Stimulated activated CD8-positive, alpha-beta memory T cell treated with anti-CD3 and anti-CD28 coated beads, Interleukin-4, amount 100 ng/mL, for 48 hours (primary cell): ENCODE measurements around the gene CARD11.
"Not testable (repeated sequence)": the region's sequence is repeated elsewhere in the genome, so short reads cannot be mapped to it uniquely, and the experiment has no call there.

ENCODE experiments used
- DNase-seq: peaks from one replicate; pipeline ENCODE4 v3.0.0-alpha.2; 2020

Gene CARD11

DNA sequence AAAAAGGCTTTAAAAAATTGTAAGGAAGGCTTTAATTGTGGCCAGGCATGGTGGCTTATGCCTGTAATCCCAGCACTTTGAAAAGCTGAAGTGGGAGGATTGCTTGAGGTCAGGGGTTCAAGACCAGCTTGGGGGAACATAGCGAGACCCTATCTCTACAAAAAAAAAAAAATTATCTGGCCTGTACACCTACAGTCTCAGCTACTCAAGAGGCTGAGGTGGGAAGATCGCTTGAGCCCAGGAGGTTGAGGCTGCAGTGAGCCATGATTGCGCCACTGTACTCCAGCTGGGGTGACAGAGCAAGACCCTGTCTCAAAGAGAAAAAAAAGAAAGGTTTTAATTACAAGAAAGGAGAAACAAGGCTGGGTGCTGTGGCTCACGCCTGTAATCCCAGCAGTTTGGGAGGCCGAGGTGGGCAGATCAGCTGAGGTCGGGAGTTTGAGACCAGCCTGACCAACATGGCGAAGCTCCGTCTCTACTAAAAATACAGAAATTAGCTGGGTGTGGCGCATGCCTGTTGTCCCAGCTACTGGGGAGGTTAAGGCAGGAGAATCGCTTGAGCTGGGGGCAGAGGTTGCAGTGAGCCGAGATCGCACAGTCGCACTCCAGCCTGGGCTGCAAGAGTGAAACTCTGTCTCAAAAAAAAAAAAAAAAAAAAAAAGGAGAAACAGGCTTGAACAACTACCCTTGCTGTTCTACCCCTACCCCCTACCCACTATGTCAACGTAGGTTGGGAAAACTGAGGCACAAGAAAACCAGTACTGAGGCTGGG is 83.7 kb downstream of the CARD11 start:
- DNase-seq = no peak

DNA sequence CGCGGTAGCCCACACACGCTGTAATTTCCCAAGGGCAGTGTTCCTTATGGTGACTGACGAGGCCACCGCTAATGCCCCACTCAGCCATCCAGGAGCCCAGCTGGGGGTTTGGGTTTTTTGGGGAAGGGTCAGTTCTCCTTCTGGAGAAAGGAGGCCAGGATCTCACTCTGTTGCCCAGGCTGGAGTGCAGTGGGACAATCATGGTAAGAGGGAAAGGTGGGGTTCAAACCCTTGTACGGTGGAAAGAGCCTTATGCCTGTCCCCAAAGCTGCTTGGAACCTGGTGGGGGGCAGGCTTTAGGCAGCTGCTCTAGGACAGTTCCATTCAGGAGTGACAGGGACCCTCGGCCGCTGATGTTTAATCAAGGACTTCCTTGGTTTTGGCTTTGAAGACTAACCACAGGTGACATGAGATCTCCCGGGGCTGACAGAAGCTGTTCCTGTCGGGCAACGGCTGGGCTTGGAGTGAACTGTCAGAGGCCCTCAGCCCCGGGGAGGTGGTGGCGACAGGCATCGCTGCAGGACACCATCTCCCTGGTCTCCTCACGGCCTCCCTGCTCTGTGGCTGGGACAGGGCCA is 84.5 kb downstream of the CARD11 start:
- peak; percentile 31 for DNase-seq

DNA sequence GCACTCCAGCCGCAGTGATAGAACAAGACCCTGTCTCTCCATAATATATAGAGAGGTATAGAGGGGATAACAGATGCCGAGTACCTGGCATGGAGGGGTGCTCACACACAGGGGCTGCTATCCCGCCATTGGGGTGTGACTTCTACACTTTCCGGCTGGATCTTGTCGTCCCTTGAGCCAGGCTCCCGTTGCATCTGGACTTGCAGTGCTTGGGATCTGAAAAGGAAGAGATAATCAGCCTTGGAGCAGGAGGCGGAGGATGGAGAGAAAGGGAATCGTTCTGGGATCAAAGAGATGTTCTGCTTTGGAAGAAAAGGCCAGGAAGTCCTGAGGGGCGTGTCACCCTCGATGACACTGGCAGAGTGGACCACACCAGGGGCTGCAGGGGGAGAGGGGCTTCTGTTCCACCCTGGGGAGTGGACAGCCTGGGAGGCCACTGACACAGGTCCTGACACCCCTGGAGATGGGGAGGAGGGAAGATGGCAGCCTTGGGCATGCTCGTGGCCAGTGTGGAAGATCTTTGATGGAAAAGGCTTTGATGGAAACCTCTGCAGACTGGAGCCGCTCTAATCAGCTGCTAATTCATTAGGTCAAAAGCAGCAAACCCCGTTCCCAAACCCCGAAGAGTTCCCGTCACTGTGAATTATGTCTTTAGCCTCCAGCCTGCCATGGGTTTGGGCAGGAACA is 85.1 kb downstream of the CARD11 start:
- peak; percentile 23 for DNase-seq

DNA sequence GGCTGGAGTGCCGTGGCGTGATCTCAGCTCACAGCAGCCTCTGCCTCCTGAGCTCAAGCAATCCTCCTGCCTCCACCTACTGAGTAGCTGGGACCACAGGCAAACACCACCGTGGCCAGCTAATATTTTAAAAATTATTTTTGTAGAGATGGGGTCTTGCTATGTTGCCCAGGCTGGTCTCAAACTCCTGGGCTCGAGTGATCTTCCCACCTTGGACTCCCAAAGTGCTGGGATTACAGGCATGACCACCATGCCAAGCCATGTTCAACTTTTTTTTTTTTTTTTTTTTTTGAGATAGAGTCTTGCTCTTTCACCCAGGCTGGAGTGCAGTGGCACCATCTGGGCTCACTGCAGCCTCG is 86.3 kb downstream of the CARD11 start:
- DNase-seq = not testable (repeated sequence)

DNA sequence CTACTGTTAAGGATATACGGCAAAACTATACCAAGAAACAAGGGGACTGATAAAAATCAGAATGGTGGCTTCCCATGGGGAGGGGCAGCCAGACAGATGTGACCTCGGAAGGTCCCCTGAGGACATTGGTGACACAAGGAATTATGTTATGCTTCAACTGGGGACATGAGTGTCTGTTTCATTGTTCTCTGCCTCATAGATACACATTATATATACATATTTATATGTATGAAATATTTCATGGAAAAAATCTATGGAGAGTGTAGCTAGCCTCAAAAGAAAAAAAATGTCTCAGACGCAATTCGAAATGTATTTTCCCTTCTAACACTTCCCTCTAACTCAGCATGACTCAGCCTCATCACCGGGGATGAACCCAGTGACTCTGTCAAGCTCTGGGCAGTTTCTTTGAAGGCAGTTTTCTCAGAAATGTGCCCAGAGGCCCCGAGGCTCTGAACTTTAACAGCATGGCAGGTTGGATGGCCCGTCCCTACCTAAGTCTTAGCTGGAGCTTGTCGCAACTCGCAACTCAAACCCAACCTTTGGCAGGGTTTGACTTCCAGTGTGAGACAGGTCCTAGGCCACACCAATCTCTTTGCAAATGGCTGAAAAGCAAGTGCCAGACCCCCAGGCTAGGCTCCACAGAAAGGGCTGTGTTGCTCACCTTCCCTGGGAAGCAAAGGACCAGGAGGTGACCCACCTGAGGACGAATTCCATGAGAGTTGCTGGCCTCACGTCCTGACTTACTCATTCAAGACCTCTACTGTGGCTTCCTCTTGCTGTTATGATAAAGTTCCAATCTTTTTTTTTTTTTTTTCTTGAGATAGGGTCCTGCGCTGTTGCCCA is 86.9 kb downstream of the CARD11 start:
- DNase-seq = peak; percentile 69

DNA sequence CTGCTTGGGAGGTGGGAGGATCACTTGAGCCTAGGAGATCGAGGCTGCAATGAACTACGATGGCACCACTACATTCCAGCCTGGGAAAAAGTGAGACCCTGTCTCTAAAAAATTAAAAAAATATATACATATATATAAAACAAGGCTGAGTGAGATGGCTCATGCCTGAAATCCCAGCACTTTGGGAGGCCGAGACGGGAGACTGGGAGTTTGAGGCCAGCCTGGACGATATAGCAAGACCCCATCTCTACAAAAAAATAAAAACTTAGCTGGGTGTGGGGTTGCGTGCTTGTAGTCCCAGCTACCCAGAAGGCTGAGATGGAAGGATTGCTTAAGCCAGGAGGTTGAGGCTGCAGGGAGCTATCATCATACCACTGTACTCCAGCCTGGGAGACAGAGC is 87.6 kb downstream of the CARD11 start:
- DNase-seq = no peak

DNA sequence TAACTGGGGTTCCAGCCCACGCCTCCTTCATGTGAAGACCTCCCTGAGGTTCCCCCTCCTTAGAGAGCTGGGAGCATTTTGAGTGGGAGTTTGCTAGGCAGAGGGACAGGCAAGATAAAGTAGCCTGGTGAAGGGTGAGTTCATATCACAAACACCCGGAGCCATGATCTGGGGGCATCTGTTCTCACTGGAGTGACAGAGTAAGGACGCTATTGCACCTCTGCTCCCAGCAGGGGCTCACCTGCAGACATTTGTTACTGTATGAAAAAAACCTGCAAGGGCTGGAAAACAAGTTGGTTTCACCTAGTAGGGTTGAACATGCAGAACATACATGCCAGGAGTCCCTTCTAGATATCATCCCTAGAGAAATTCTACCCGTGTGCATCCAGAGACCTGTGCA is 88.4 kb downstream of the CARD11 start:
- DNase-seq = no peak

DNA sequence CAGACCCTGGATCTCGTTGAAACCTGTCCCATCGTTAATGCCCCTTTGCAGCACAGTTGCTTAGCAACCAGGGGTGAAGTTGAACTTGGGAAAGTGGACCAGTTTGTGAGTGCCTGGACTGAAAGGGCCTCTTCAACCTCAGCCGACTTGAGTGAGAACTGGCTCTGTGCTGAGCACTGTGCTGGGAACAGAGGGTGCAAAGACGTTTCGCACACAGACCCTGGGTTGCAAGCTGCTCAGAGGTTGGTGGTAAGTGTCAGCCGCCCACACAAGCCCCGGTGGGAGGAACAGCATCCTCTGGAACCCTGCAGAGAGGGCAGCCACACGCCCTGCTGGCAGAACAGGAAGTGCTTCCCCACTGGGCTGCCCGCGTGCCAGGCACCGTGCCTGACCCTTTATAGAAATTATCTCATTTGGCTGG is 89.2 kb downstream of the CARD11 start:
- peak; percentile 67 for DNase-seq

DNA sequence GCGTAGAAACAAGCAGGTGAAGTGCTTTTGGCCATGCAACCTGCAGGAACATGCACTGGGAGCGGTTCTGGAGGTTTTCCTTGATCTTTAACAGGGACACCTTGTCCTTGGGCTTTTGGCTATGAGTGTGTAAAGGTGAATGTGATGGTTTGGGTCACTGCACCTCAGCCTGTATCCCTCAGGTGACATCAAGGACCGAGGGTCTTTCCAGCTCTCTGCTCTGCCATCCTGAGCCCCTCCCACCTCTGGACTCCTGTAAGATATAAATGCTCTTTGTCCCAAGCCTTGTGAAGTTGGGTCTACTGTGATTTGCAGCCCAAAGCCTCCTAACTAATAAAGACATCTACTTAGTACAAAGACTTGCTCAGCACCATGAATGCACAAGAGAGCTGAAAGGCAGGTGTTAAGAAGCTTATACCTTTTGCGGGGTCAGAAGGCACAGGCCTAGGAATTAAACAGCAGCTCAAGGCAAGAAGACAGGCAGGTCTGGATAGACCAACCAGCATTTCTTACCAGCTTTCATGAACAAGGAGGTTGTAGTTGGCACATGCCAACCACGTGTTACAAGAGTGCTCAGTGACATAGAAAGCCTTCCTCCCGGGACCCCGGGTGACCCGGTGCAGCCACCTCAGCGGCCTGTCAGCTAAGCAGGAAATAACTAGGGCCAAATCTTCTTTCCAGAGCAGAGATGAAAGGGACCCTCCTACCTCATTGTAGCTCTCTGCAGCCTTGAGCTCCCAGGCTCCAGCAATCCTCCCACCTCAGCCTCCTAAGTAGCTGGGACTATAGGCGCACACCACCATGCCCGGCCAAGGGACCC is 89.9 kb downstream of the CARD11 start:
- no peak for DNase-seq

DNA sequence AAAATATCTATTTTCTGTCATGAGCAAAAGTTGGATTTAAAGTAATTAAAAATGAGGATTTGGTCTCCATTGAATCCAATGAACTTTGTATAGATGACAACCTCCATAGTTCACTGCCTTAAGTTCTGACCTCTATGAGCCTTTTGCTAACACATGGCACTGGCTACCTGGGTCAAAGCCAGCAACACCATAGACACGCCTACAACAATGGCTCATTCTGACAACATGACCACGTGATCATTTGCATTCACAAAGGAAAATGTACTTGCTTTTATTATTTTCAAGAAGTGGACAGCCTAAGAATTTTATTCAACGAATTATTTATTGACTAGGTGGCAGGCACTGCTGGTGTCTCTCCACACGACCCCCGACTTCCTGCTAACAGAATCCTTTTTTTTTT is 90.6 kb downstream of the CARD11 start:
- no peak for DNase-seq

DNA sequence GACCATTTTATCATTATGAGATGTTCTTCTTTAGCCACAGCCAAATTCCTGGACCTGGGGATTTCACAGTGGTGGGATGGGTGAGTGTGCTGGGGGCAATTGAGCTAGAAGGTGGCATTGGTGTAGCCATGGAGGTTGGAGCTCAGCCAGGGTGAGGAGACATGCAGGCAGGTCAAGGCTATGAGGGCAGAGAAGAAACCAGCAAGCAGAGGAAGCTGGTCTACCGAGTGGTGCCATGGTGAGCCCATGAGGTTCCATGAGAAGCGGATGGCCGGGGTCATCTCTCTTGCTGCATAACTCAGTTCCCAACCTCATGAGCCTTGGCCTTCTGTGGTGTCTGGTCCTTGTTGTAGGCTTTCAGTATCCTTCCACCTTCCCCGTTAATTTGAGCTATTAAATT is 91.4 kb downstream of the CARD11 start:
- no peak for DNase-seq

DNA sequence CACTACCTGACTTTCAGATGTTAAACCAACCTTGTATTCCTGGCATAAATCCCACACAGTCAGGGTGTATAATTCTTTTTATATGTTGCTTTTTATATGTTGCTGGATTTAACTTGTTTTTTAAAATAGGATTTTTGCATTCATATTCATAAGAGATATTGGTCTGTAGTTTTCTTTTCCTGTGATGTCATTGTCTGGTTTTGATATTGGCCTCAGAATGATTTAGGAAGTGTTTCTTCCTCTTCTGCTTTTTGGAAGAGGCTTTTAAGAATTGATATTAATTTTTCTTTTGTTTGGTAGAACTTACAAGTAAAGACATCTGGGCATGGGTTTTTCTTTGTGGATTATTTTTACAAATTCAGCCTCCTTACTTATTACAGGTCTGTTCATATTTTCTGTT is 93.1 kb downstream of the CARD11 start:
- DNase-seq = no peak

DNA sequence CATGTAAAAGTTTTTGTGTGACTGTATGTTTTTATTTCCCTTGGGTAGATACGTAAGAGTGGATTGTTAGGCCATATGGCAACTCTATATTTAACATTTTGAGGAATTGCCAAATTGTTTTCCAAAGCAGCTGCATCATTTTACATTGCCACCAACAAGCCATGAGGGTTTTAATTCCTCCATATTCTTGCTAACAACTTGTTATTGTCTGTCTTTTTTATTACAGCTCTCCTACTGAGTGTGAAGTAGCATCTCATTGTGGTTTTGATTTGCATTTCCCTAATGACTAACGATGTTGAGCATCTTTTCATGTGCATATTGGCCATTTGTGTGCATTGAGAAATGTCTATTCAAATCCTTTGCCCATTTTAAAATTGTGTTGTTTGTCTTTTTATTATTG is 94.9 kb downstream of the CARD11 start:
- DNase-seq = no peak

DNA sequence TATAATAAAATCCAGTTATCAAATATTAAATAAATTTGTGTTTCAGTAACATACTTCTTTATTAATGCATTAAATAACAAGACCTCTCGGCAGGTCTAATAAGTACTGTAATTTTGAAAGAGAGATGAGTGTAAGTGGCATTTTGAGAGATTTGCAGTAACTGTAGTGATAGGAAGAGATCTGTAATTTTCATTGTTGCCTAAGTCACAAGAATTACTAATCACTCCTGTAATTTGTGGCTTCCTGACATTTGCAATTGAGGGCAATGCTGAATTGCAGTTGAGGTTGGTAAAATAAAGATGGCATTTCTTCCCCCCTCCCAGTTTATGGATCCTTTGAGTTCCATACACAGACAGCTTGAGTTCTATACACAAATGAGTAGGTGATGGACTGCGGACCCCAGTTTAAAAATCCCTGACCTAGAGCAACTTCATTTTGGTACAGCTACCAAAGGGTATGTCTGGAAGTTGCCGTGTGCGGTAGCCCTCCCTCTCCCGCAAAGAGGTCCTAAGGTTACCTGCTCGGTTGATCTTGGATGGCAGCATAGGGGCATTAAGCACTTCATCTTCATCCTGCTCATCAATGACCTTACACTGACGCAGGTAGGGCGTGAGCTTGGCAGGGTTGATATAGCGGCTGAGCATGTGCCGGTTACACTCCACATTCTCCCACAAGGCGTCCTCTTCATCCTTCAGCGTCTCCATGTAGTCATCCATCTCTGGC is 96.4 kb downstream of the CARD11 start:
- no peak for DNase-seq

DNA sequence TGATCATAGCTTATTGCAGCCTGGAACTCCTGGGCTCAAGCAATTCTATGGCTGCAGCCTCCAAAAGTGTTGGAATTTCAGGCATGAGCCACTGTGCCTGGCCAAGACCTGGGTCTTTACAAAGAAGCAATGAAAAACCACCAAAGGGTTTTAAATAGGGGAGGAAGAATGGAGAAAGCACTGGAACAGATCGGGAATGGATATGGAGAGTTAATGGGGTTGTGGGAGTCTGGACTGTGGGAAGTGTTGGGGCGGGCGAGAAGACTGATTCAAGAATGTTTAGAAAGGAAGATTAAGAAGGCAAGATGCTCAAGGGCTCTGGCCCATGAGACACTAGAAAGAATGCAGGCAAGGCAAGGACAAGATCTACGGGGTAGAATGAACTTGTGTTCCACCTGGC is 98.5 kb downstream of the CARD11 start:
- no peak for DNase-seq

DNA sequence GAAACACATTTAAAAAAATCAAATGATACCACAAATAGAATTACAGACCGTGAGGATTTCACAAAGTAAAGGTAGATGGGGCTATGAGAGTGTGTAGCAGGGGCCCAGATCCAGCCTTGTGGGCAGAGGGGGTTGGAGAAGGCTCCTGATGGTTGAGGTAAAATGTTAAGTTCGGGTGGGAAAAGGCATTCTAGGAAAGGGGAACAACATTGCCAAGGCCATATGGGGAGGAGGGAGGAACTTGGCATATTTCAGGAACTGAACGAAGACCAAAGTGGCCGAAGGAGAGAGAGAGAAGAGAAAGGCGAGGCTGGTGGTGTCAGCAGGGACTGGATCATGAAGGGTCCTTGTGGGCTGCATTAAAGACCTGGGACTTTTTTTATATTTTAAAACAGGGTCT is 98.9 kb downstream of the CARD11 start:
- no peak for DNase-seq

DNA sequence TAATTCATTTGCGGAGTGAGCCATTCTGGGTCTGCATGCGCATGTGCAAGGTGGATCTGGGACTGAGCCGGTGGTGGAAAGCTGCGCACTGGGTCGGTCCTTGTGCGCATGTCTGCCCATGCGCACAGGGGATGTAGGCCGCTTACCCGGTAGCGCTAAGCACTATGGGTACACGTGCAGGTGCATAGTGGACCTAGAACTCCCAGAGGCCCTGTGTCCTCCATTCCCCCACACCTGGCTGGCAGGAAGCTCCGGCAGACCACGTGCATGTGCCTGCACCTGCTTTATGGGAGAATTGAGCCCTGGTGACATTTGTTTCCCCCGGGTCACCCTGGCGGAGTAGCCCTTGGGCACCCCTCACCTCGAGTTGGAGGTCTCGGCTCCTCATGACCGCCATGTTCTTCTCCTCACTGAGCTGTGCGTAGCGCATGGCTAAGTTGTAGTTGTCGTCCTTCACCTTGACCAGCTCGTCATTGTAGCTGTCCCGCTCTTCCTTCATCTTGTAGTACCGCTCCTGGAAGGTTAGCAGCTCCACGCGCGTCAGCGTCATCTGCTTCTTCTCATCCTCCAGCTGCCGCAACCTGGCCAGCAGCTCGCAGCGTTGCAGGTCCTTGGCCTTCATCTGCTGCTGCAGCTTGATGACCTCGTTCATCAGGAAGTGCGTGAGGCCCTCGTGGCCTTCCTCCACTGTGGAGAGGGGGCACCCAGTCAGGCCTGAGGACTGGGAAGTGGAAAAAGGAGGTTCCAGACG is 99.6 kb downstream of the CARD11 start:
- no peak for DNase-seq

DNA sequence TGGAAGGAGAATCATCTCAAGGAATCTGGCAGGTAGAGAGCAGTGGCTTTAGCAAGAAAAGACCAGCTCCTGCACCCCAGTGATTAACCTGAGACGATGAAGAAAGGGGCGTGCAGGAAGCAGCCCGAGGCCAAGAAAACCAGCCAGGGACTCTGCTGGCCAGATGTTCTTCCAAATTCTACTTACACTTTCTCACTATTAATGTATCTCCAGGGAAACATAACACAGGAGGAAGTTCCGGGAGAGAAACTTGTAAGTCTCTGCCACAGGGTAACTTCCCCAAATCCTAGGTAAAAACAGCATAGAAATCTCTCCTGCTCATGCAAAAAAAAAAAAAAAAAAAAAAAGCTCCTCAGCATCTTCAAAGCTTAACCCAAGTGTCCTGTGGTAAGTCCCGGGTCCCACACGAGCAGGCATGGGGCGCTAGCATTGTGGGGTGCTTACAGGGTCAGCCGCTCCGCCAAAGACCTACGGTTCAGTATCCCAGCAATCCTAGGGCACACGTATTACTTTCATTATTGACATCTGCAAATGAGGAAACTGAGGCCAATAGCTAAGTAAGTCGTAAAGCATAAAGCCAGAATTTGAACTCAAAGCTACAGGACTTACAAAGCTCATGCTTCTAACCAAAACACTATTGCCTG is 102.3 kb downstream of the CARD11 start:
- no peak for DNase-seq

DNA sequence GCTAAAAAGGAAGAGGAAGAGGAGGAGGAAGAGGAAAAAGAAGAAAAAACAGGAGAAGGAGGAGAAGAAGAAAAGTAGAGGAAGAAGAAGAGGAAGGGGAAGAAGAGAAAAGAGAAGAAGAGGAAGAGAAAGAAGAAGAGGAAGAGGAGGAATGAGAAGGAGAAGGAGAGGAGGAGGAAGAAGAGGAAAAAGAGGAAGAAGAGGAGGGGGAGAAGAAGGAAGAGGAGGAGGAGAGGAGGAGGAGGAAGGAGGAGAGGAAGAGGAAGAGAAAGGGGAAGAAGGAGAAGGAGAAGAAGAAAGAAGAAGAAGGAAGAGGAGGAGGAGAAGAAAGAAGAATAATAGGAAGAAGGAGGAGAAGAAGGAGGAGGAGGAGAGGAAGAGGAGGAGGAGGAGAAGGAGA is 103.2 kb downstream of the CARD11 start:
- no peak for DNase-seq

DNA sequence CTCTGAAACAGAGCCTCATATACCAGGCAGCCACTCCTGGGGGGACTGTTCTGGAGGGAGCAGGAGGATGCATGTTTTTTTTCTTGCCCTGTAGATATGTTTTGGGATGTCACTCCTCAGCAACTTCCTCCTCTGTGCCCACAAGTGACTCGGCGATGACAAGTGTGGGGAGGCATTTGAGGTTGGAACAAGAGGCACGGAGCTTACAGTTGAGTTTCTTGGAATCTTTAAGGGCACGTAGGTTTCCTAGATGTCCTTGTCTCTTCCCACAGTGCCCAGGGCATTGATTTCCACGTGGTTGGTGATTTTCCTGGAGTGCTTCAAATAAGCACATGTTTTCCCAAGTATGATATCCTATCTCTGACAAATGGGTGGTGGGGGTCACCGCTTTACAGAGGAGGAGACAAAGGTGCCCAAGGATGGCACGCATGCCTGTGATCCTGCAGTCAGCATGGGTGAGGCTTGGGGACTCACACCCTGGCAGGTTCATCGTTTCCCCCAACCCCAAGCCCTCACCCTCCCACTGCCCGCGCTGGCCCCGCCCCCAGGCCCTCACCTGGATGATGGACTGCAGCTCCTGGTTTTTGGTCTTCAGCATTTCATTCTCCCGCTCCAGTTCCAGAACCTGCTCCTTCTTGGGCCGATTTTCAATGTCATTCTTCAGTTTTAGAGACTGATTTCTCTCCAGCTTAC is 104.3 kb downstream of the CARD11 start:
- DNase-seq = no peak
